ENCODE data around the gene KRT84.

Gene KRT84

GRCh38 chr12:52428121-52428520 lies 42.7 kb upstream of the KRT84 start:
- no peak overlapping the region for H3K4me3 ChIP-seq (ENCODE audit: control insufficient read depth, low read depth, low read length)
- no peak for DNase-seq (ENCODE audit: low read depth)
- TF ChIP-seq, protein P1, sequence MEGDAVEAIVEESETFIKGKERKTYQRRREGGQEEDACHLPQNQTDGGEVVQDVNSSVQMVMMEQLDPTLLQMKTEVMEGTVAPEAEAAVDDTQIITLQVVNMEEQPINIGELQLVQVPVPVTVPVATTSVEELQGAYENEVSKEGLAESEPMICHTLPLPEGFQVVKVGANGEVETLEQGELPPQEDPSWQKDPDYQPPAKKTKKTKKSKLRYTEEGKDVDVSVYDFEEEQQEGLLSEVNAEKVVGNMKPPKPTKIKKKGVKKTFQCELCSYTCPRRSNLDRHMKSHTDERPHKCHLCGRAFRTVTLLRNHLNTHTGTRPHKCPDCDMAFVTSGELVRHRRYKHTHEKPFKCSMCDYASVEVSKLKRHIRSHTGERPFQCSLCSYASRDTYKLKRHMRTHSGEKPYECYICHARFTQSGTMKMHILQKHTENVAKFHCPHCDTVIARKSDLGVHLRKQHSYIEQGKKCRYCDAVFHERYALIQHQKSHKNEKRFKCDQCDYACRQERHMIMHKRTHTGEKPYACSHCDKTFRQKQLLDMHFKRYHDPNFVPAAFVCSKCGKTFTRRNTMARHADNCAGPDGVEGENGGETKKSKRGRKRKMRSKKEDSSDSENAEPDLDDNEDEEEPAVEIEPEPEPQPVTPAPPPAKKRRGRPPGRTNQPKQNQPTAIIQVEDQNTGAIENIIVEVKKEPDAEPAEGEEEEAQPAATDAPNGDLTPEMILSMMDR (IDR thresholded peaks at IDR 0.05; ENCODE audit: control insufficient read depth, insufficient read depth, low read depth, low read length, missing control alignments): no peak

- no peak overlapping the region for H3K4me3 ChIP-seq (ENCODE audit: control insufficient read depth, low read depth, low read length)
- no peak for DNase-seq (ENCODE audit: low read depth)
- TF ChIP-seq, protein P1 (IDR thresholded peaks at IDR 0.05; ENCODE audit: control insufficient read depth, insufficient read depth, low read depth, low read length, missing control alignments): no peak
Observed at GRCh38 chr12:52427083-52427482, 41.6 kb upstream of the KRT84 start.

- DNase-seq (ENCODE audit: low read depth): no peak
- no peak overlapping the region for H3K4me3 ChIP-seq (ENCODE audit: control insufficient read depth, low read depth, low read length)
- TF ChIP-seq, protein P1 (IDR thresholded peaks at IDR 0.05; ENCODE audit: control insufficient read depth, insufficient read depth, low read depth, low read length, missing control alignments): no peak
Observed at GRCh38 chr12:52426034-52426433, 40.6 kb upstream of the KRT84 start.

GRCh38 chr12:52425466-52425865 lies 40.0 kb upstream of the KRT84 start:
- DNase-seq (ENCODE audit: low read depth): no peak
- TF ChIP-seq, protein P1 (IDR thresholded peaks at IDR 0.05; ENCODE audit: control insufficient read depth, insufficient read depth, low read depth, low read length, missing control alignments): no peak
- H3K4me3 ChIP-seq (ENCODE audit: control insufficient read depth, low read depth, low read length): no peak overlapping the region

GRCh38 chr12:52423661-52424500 lies 38.4 kb upstream of the KRT84 start:
- H3K4me3 ChIP-seq (ENCODE audit: control insufficient read depth, low read depth, low read length): no peak overlapping the region
- TF ChIP-seq, protein P1 (IDR thresholded peaks at IDR 0.05; ENCODE audit: control insufficient read depth, insufficient read depth, low read depth, low read length, missing control alignments): no peak
- DNase-seq (ENCODE audit: low read depth): no peak

DNA sequence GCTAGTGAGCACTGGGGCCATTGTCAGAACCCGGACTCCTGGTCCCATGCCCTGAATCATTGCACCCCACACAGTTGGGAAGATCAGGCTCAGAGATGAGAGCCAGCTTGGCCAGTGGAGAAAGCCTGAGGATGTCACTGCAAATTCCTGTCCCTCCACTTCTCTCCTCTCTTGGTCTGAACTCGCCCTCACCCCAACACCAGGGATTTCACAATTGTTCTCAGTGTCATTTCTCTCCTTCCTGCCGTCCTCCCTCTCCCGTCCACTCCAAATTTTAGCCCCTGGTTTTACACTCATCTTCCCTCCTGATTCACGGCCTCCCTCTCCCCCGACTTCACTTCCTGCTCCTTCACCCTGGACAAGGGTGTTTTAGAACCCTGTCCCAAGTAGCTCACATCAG lies 37.6 kb upstream of the KRT84 start:
- DNase-seq (ENCODE audit: low read depth): no peak
- TF ChIP-seq, protein P1 (IDR thresholded peaks at IDR 0.05; ENCODE audit: control insufficient read depth, insufficient read depth, low read depth, low read length, missing control alignments): no peak

More for the DNA sequence above, 37.6 kb upstream of the KRT84 start:
- H3K4me3 ChIP-seq (ENCODE audit: control insufficient read depth, low read depth, low read length): no peak overlapping the region
